Esophagus muscularis mucosa (tissue), 4 donors: Measurements from ENCODE around the gene CTH.

ENCODE experiments used
- CTCF ChIP-seq, 3 experiments: fragments of 200-600 bp in 2 of 3; fragments of 450-650 bp in 1 of 3; sonication (generic) in 2 of 3; IDR thresholded peaks; one replicate each; pipeline ENCODE4 v1.5.1; 2017 to 2019; ENCODE audit warnings: antibody characterized with exemption in 3 of 3, mild to moderate bottlenecking in 2 of 3, moderate library complexity in 1 of 3
- EP300 ChIP-seq: sonication (generic); formaldehyde crosslinking; IDR thresholded peaks from one replicate; pipeline ENCODE4 v1.6.1; 2017; ENCODE audit warnings: antibody characterized with exemption
- POLR2AphosphoS5 ChIP-seq, 2 donors: sonication (generic); formaldehyde crosslinking; IDR thresholded peaks; one replicate each; pipeline ENCODE4 v1.6.1; 2017; ENCODE audit warnings: antibody characterized with exemption in 2 of 2

GRCh38 chr1:70400335-70400734 is 10.7 kb upstream of the CTH start:
- no peak for TF ChIP-seq CTCF (IDR thresholded peaks at IDR 0.05)
- no peak for TF ChIP-seq POLR2AphosphoS5 (IDR thresholded peaks at IDR 0.05)
- TF ChIP-seq EP300 = no peak
